HG02623 (cell line): ENCODE results near the gene POLR2C.
"Not testable (repeated sequence)": the region's sequence is repeated elsewhere in the genome, so short reads cannot be mapped to it uniquely, and the experiment has no call there.

Source experiments
- ATAC-seq: cut with Tn5 transposase; IDR thresholded peaks from one replicate; pipeline ENCODE4 v1.9.1; 2021; ENCODE audit warnings: moderate library complexity; ENCODE audit not compliant: unreplicated experiment

POLR2C gene

DNA sequence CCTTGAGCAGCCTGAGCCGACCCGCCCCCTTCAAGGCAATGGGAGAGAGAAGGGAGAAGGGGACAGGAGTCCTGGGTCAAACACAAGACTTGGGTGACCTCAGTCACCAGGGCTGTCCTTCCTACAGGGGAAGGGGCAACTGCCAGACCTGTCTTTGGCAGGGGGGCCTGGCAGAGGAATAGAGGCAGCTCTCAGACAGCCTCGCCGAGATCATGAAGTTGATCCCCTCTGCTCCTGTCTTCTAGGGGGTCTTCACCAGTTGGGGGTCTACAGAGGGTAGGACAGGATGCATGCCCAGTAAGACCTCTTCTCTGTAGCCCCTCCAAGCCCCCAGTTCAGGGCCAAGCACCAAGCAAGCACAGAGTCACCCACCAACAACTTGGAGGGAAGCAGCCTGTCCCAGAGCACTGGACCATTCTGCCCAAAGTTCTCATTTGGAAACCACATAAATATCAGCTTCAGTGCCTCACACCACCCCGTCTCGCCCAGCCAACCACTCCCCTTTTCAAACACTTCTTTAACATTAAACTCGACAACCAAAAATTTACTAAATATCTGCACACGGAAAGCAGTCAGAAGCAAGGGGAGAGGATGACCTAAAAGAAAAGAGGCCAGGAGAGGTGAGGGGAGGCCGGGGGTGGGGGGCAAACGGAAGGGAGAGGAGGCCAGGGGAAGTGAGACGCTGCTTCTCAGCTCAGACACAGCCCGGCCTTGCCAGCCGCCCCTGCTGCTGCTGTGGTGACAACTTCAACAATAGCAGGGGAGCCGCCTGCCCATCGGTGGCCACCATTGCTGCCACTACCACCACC, 16.1 kb downstream of the POLR2C start:
- ATAC-seq = no peak

DNA sequence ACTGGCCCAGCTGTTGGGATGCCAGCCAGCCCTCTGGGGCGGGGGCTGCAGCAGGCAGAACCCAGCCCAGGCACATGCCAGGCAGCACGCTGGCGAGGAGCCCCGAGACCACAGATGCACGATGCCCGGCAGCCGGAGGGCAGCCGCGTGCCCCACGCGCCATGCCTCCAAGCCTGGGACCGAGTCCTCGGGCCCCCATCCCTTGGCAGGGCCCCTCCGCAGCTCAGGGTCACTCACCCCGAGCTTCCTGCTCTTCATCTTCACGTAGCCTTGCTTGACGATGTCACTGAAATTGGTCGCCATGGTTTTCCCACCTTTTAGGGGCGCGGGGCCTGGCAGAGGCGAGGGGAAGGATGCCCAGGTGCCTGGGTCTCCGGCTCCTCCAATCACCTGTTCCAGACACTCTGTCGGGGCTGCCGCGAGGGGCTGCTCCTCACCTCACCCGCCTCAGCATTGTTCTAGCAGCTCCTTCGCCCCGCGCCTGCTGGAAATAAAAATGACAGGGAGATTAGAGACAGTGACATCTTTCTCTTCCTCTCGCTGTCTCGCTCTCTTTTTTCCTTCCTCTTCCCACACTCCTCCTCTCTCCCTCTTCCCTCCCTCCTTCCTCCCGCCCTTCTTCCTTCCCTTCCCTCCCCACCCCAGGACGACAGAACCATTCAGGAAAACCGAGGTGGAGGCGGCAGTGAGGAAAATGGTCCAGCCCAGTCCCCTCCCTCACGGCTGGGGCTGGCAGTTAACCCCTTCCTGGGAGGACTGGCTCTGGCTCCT, 16.9 kb downstream of the POLR2C start:
- no peak for ATAC-seq

DNA sequence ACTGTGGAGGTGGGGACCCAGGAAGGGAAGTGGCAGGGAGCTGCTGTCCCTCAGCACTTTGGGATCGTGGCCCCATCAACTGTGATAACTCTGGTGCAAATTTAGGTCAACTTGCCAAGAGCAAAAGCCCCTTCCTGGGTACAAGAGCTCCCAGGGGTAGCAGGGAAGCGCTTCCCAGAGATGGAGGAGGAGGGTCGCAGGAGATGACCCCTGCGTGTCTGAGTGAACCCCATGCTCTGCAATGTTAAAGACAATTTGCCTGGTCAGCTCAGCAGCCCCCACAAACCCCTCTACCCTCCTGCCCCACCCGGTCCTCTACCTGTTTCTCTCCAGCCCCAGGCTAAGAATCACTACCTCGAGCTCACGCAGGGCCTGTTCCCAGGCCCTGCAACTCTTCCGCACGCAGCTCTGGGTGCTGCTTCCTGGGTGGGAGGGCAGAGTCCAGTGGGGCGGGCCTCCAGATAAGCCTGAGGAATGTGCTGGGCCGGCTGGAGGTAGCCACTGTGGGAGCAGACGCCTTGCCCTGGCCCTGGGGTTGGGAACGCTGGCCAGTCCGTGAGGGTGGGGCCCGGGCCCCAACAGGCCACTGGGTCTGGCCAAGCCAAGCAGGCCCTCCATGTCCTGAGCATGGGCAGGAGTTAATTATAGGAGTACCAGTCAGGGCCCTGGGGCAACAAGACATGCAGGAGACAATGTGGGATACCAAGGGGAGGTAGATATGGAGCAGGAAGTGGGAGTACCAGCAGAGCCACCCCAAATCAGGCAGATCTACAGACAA, 17.7 kb downstream of the POLR2C start:
- ATAC-seq = no peak

DNA sequence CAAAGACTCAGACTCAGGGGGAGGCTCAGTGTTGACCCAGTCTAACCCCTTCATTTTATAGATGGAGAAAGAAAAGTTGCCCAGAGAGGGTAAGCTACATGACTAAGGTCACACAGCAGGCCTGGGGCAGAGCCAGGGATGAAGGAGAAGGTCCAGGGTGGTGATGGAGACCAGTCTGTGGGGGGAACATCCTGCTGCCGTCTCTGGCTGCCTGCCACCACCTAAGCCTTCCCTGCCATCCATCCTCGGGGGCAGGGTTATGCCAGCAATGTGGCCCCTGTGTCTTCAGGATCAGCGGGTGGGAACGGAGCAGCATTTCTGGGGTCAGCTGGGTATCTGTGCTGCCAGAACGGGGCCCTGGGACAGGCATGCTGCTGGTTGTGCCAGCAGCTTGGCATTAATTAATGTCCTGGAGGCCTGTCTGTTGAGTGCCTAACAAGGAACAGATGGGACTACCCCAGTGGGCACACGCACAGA, 18.3 kb downstream of the POLR2C start:
- ATAC-seq = no peak

DNA sequence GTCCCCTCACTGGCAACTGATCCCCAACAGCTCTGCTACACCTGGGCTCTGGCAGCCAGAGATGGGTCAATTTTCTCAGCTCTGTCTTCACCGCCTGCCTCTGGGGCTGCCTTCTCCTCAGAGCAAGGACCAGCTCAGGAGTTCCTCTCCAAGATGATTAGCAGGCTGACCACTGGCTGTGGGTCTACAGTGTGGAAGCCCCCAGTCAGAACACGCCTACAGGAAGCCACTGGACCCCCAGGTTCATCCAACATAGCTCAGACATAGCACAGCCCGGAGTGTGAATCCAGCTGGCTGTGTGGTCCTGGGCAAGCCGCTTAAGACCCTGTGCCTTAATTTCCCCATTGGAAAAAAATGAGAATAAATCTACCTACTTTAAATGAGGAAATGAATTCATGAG, 18.9 kb downstream of the POLR2C start:
- no peak for ATAC-seq

DNA sequence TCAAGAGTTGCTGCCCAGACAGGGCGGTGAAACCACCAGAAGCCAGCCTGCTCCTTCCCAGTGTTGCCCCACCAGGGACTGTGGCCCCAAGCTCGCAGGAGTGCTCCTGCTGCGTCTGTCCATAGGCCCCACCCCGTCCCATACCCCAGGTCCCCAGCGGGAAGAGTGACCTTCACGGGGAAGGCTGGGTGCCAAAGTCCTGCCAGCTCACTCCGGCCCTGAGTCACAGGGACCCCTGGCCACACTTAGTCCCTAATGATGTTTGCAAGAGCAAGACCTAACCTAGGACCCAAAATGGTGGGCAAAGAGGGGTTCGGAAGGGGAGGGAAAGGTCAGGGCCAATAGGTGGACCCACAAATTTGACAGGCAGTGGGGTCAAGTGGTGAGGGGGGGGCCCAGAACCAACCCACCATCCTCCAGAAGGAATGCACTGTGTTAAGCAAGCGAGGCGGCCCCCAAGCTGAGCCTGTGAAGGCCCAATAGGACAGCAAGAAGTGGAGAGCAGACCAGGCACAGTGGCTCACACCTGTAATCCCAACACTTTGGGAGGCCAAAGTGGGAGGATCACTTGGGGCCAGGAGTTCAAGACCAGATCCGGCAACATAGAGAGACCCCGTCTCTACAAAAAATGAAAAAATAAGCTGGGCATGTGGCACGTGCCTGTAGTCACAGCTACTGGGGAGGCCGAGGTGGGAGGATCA, 20.5 kb downstream of the POLR2C start:
- no peak for ATAC-seq

DNA sequence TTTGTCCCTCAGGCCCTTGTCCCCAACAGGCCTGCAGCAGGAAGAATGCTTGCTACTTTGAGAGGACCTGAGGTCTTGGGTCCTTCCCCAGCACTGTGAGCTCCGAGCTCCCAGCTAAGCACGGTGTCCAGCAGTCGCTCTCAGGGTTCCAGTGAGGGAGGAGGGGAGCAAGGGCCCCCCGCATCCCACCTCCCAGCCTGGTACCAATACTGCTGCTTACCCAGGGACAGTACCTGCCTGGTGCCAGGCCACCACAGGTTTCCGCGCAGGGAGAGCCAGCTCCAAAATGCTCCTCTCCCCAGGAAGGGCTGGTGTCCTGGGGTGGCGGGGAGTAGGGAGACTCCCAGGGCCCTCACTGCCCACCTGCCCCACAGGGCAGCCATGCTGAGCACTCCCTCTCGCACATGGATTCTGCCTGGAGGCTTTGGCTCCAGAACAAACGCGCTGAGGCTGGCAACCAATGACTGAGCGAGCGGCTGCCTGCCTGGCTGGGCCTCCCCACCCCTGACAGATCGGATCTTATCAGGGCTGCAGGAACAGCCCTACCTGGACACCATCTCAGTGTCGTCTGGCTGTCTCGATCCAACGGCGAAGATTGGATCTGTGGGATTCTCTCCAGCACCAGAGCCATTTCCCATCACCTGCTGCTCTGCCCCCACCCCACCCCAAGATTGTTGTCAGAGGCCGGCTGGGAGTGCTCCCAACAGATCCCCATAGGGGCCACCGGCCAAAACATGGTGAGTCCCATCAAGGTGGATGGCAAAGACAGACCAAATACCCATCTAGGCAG, 21.4 kb downstream of the POLR2C start:
- no peak for ATAC-seq

DNA sequence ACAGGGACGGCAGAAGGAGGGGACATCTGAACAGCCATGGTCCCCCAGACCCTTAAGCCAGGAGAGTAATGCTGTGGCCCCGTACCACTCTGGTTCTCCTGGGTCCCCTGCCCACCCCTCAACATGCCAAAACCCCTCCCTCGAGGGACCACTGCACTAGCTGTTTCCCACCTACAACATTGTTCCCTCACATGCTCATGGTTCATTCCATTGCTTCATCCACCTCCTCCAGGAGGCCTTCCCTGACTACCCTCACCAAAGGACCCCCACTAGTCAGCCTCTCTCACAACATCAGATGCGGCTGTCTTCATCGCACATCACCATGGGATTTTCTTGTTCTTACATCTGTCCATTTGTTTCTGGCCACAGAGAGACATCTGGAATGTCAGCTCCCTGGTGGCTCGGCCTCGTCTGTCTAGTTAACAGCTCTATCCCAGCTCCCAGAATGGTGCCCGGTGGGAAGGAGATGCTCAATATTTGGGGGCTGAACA, 22.1 kb downstream of the POLR2C start:
- no peak for ATAC-seq

DNA sequence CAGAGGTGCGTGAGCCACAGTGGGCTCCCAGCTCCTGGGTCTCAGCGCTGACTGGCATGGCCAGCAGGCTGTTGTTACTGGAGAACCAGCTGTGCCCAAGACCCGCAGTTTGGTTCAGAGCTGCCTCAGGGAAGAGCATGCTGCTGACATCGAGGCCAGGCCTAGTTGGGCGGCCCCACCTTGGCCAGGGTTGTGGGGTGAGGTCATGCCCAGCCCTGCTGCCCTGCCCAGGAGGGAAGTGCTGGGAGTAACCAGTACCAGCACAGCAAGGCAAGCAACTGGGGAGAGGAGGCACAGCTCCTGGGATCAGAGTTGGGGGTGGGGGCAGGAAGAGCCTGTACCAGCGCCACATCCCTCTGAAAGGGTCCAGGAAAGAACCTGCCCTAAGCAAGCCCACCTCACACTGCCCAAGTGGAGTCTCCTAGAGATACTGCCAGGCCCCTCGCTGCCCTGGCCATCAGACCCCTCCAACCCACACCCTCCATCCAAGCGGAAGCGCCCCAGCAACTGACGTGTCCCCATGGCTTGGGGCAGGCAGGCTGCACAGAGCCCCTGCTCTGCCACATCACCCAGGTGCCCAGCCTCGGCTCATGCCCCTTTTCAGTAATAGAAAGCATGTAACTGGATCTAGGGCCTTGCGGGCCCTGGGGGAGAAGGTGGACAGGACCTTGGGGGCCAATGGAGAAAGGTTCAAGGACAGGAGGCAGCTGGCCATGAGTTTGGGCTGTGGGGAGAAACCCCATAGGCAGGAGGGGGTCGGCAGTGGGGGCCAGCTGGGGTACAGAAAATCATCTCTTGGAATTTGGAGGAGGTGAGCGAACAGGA, 22.8 kb downstream of the POLR2C start:
- no peak for ATAC-seq

DNA sequence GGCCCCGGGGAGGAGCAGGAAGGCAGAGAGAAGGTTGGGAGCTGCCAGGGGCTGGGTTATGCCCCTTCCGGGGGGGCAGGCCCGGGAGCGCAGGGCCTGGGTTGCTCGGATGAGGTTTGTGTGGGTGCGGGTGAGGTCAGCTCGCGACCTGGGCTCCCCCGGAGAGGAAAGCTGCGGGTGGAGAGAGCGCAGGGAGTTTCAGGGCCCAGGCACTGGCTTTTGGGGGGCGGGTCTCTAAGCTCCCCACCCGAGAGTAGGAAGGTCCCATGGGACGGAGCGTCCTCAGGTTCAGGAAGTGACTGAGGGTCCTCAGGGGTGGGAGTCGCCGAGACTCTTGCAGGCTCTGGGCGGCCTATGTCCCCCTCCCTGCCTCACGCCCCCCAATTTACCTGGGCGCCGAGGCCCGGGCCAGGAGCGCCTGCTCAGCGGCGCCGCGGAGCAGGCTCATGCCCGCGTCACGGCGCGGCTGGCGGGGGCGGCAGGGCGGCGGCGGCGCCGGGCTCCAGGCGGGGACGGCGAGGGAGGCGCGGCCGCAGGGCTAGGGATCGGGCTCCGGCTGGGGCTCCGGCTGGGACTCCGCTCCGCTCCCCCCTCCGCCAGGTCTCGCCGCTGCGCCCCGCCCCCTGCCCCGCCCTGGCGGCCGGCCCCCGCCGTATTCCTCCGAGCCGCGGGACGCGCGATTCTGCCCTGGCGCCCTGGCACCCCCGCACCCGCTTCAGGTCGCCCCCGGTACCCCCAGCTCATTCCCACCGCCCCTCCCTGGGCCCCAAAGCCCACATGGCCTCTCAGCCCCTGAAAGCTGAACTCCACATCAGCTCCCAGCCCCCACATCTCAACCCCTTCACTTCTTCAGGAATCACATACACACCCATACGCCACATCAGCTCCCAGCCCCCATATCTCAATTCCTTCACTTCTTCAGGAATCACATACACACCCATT, 23.7 kb downstream of the POLR2C start, which contains the start of gene DOK4:
TSS of gene DOK4 (minus strand) at position 578 of the 942 bp plus-strand sequence. CDS start 6,986 bp downstream, outside the sequence.
- ATAC-seq = peak; percentile 89

DNA sequence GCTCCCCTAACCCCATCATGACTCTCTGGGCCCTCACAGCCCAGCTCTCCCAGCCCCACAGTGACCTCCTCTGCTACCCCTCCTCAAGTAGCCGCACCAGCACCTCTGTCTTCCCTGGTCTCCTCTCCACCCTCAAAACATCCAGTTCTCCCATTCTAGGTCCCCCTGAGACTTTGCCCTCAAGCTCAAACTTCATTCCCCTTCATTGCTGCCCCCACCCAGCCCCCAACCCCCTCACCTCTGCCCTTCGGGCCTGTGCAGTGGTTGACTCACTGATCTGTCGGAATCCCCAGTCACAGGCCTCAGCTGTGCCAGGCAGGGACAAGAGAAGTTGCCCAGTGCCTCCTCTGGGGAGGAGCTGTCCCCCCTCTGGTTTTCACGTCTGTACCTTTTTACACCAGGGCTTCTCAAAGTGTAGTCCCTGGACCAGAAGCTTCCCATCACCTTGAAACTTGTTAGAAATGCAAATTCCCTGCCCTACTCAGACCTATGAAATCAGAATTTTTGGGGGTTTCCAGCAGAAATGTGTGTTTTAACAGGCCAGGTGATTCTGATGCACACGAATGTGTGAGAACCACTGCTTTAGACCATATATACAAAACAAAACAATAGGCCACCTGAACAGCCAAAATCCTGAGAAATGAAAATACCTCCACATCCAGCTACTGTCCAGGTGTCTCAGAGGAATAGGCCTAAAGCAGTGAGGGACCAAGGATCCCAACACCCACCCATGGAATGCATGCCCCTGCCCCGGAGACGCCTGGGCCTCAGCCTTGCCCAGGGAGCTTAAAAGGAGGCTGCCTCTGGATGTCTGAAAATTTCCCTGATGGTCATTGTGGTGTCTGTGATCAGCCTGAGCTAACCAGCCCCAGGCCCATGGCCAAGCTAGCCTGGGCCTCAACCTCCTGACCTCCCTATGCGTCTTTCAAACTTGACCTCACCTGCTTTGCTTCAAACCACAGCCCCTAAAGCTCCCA, 24.7 kb downstream of the POLR2C start:
- ATAC-seq = no peak

DNA sequence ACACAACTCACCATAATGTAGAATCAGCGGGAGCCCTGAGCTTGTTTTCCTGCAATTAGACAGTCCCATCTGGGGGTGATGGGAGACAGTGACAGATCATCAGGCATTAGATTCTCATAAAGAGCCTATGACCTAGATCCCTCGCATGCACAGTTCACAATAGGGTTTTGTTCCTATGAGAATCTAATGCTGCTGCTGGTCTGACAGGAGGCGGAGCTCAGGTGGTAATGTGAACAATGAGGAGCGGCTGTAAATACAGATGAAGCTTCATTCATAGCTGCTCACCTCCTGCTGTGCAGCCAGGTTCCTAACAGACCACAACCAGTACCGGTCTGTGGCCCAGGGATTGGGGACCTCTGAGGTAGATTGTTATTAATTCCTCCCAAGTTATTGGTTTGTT, 26.8 kb downstream of the POLR2C start:
- ATAC-seq = no peak

DNA sequence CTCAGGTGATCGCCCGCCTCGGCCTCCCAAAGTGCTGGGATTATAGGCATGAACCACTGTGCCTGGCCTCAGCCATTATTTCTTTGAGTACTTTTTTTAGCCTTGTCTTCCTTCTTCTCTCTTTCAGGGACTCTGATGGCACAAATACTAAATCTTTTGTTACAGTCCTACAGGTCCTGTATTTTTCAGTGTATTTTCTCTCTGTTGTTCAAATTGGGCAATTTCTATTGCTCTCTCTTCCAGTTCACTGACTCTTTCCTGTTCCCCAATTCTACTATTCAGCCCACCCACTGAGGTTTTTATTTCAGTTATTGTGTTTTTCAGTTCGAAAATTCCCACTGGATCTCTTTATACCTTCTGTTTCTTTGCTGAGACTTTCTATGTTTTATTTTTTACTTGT, 31.3 kb downstream of the POLR2C start:
- ATAC-seq = no peak

DNA sequence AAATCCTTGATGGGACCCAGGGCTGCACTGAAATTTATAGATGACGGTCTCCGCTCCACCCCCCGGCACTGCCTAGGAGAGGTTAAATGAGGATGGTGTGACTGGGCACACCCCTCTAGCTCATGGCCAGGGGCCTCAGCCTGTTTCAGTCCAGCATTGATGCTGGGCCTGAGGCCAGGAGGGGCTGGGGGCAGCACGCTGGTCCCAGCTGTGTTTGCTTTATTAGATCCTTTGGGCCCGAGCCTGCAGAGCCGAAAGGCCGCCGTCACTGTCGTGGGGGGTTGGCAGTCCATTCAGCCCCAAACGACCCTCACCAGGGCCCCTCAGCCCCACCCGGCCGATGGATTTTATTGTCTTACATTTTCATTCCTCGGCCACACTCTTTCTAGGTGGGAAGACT, 34.6 kb downstream of the POLR2C start:
- no peak for ATAC-seq

DNA sequence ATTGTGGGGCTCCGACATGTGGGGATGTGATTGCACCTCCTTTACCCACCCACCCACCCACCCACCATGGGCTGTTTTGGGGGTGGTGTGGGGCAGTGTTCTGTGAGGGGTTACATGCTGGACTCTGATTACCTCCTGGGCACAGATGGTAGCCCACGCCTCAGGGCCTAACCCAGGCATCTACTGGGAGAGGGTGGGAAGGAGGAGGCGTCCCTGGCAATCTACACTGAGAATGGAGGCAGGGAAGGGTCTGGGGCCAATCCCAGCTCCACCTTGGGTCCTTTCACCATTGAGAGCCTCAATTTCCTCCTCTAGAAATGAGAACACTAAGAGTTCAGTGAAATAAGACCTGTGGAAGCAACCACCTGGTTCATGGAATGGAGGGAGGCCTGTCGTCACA, 35.6 kb downstream of the POLR2C start:
- ATAC-seq = no peak

DNA sequence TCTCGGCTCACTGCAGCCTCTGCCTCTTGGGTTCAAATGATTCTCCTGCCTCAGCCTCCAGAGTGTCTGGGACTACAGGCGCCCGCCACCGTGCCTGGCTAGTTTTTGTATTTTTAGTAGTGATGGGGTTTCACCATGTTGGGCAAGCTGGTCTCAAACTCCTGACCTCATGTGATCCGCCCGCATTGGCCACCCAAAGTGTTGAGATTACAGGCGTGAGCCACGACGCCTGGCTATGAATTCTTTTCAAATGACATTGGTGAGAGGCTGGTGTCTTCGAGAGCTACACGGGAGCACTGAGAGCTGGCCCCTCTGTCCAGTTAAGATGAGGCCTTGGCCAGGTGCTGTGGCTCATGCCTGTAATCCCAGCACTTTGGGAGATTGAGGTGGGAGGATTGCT, 37.5 kb downstream of the POLR2C start:
- ATAC-seq = not testable (repeated sequence)
